Fibroblast of lung (primary cell): ENCODE data around the gene TMEM203.

Source experiments
- CTCF ChIP-seq, 2 donors: IDR thresholded peaks in 1 of 2; conservative IDR thresholded peaks in 1 of 2; 1 replicate in 1 of 2; 2 replicates in 1 of 2; pipeline ENCODE4 v1.5.1; 2011 to 2012; ENCODE audit warnings: low read length in 2 of 2, control low read depth in 1 of 2, inconsistent platforms in 1 of 2, low read depth in 1 of 2, mild to moderate bottlenecking in 1 of 2
- EZH2 ChIP-seq: IDR thresholded peaks from 2 replicates; pipeline ENCODE4 v1.5.1; 2012; ENCODE audit warnings: low read length, control low read depth, mild to moderate bottlenecking; ENCODE audit errors: missing control alignments

GRCh38 chr9:137254624-137255447 lies 49.4 kb upstream of the TMEM203 start, which contains the start of gene NELFB:
- TF ChIP-seq CTCF (conservative IDR thresholded peaks at IDR 0.05 in 1 of 2, IDR thresholded peaks at IDR 0.05 in 1 of 2; ENCODE audit: low read depth in 1 of 2, low read length in 2 of 2) (no peak), EZH2 (no peak)
